HepG2 (cell line): ENCODE measurements around the gene APEX2. TPM values are rescaled to one million over a fixed set of nuclear protein-coding genes. Genes with fewer than 3 reads are reported as not detected.

Experiments used
- ATAC-seq: fragments of 200-7000 bp; cut with Tn5 transposase; 3 replicates; pipeline ENCODE4 v1.9.1; 2020; ENCODE audit warnings: mild to moderate bottlenecking, moderate library complexity
- BruUV-seq: library from RNA; stranded (reverse); fragments of 400-500 nt; replicated peaks from 2 replicates; lab custom pipeline; 2021; lab: Mats Ljungman, UMichigan
- CTCF ChIA-PET: fragments of 300-600 bp; formaldehyde crosslinking; extraction: SDS; loops from one replicate; lab custom pipeline; 2021; ENCODE audit warnings: low total read pairs, inconsistent platforms, low intra/inter-chr PET ratio; lab: Yijun Ruan, JAX
- POLR2A ChIA-PET: fragments of 350-600 bp; sonication (Branson Sonifier 250); formaldehyde crosslinking; loops from one replicate; lab custom pipeline; 2020; ENCODE audit warnings: antibody characterized with exemption, inconsistent platforms; lab: Yijun Ruan, JAX
- DNase-seq: peaks from one replicate; pipeline ENCODE4 v3.0.0-alpha.2; 2015; ENCODE audit warnings: low spot score
- FAIRE-seq: peaks from 3 replicates; lab custom pipeline; 2011; peaks lifted over from hg19 to GRCh38; lab: Jason Lieb, UNC
- H2AFZ ChIP-seq: one replicate; pipeline ENCODE4 v1.6.1; 2011; ENCODE audit warnings: low read length, inconsistent platforms
- H3K27ac ChIP-seq: fragments of 300-600 bp; 3 replicates; pipeline ENCODE4 v1.8.0; 2011; ENCODE audit warnings: mixed run types, mild to moderate bottlenecking, mixed read lengths, low read length, inconsistent platforms; ENCODE audit not compliant: insufficient read depth; ENCODE audit errors: extremely low read length
- H3K27me3 ChIP-seq, 2 experiments: fragments of 200-600 bp in 1 of 2; 2 replicates in 1 of 2; 3 replicates in 1 of 2; pipeline versions ENCODE4 v1.6.0 to v1.8.0; 2011; ENCODE audit warnings: low read length in 2 of 2, mild to moderate bottlenecking in 2 of 2, moderate library complexity in 2 of 2, inconsistent platforms in 1 of 2; ENCODE audit not compliant: insufficient read depth in 2 of 2, control insufficient read depth in 1 of 2
- H3K36me3 ChIP-seq, 2 experiments: fragments of 200-600 bp in 1 of 2; replicated peaks in 1 of 2; 2 replicates in 1 of 2; 3 replicates in 1 of 2; pipeline versions ENCODE4 v1.5.1 to v1.8.0; 2011; ENCODE audit warnings: low read length in 2 of 2, inconsistent platforms in 1 of 2; ENCODE audit not compliant: insufficient read depth in 2 of 2, control insufficient read depth in 1 of 2
- H3K4me1 ChIP-seq: 2 replicates; pipeline ENCODE4 v1.5.1; 2012; ENCODE audit warnings: low read length, inconsistent platforms; ENCODE audit not compliant: insufficient read depth
- H3K4me2 ChIP-seq: 2 replicates; pipeline ENCODE4 v1.6.0; 2011; ENCODE audit warnings: low read depth, low read length, inconsistent platforms
- H3K4me3 ChIP-seq, 3 experiments: fragments of 200-600 bp in 1 of 3; sonication (generic), shearing (Covaris generic) in 1 of 3; replicated peaks in 1 of 3; 2 replicates each; pipeline ENCODE4 v1.5.1; 2011 to 2016; ENCODE audit warnings: low read length in 3 of 3, inconsistent platforms in 2 of 3, low read depth in 2 of 3, mild to moderate bottlenecking in 2 of 3, control low read depth in 1 of 3, mixed read lengths in 1 of 3; ENCODE audit not compliant: insufficient read depth in 1 of 3
- H3K79me2 ChIP-seq: one replicate; pipeline ENCODE4 v1.6.1; 2011; ENCODE audit warnings: low read length, inconsistent platforms; ENCODE audit not compliant: insufficient read depth
- H3K9ac ChIP-seq: 2 replicates; pipeline ENCODE4 v1.6.0; 2011; ENCODE audit warnings: mild to moderate bottlenecking, low read depth, low read length, inconsistent platforms; ENCODE audit not compliant: insufficient read depth
- H3K9me3 ChIP-seq: 2 replicates; pipeline ENCODE4 v1.5.1; 2012; ENCODE audit warnings: mild to moderate bottlenecking, low read length
- H4K20me1 ChIP-seq: 2 replicates; pipeline ENCODE4 v1.6.0; 2011; ENCODE audit warnings: inconsistent platforms, mild to moderate bottlenecking, low read length, moderate library complexity; ENCODE audit not compliant: insufficient read depth
- HOXA7 ChIP-seq: sonication (generic); formaldehyde crosslinking; IDR thresholded peaks from 2 replicates; pipeline ENCODE4 v1.8.1; 2022; ENCODE audit warnings: mild to moderate bottlenecking, missing genetic modification reagents, moderate library complexity
- HOXA9 ChIP-seq: sonication (generic); formaldehyde crosslinking; IDR thresholded peaks from 2 replicates; pipeline ENCODE4 v1.8.1; 2022; ENCODE audit warnings: missing genetic modification reagents, mild to moderate bottlenecking, moderate library complexity, borderline replicate concordance
- MIER2 ChIP-seq: IDR thresholded peaks from 2 replicates; pipeline ENCODE4 v1.6.1; 2016; ENCODE audit warnings: missing biosample characterization, missing genetic modification reagents
- NPAS2 ChIP-seq: sonication (generic); formaldehyde crosslinking; IDR thresholded peaks from 2 replicates; pipeline ENCODE4 v1.8.0; 2022; ENCODE audit warnings: mild to moderate bottlenecking, missing genetic modification reagents, borderline replicate concordance
- PAF1 ChIP-seq: IDR thresholded peaks from 2 replicates; pipeline ENCODE4 v1.6.1; 2016; ENCODE audit warnings: missing genetic modification reagents, missing compliant biosample characterization
- TEAD2 ChIP-seq: sonication (generic); formaldehyde crosslinking; IDR thresholded peaks from 2 replicates; pipeline ENCODE4 v1.9.0; 2021; ENCODE audit warnings: missing genetic modification reagents
- TOE1 ChIP-seq: sonication (generic); formaldehyde crosslinking; IDR thresholded peaks from 2 replicates; pipeline ENCODE4 v1.4.0; 2020; ENCODE audit warnings: mild to moderate bottlenecking, missing genetic modification reagents
- ZFYVE20 ChIP-seq: sonication (generic); formaldehyde crosslinking; IDR thresholded peaks from 2 replicates; pipeline ENCODE4 v1.8.0; 2023; ENCODE audit warnings: low read depth, mild to moderate bottlenecking, moderate library complexity, missing genetic modification reagents, borderline replicate concordance
- ZNF136 ChIP-seq: sonication (generic); formaldehyde crosslinking; IDR thresholded peaks from 2 replicates; pipeline ENCODE4 v1.8.1; 2022; ENCODE audit warnings: low read depth, mild to moderate bottlenecking, moderate library complexity, missing genetic modification reagents
- ZNF256 ChIP-seq: sonication (generic); formaldehyde crosslinking; conservative IDR thresholded peaks from 2 replicates; pipeline ENCODE4 v1.4.0; 2020; ENCODE audit warnings: missing genetic modification reagents
- ZNF510 ChIP-seq: sonication (generic); formaldehyde crosslinking; IDR thresholded peaks from 2 replicates; pipeline ENCODE4 v1.4.0; 2020; ENCODE audit warnings: low read depth, mild to moderate bottlenecking, missing genetic modification reagents
- ZNF569 ChIP-seq: sonication (generic); formaldehyde crosslinking; IDR thresholded peaks from 2 replicates; pipeline ENCODE4 v1.5.0; 2020; ENCODE audit warnings: mild to moderate bottlenecking, missing genetic modification reagents, moderate library complexity, borderline replicate concordance
- ZNF607 ChIP-seq: sonication (generic); formaldehyde crosslinking; IDR thresholded peaks from 2 replicates; pipeline ENCODE4 v1.5.1; 2020; ENCODE audit warnings: missing genetic modification reagents, mild to moderate bottlenecking, borderline replicate concordance
- ZNF7 ChIP-seq: IDR thresholded peaks from 2 replicates; pipeline ENCODE4 v1.6.1; 2016; ENCODE audit warnings: missing biosample characterization, missing genetic modification reagents
- WGBS: methylation state at CpG from one replicate; pipeline ENCODE4 v1.1.6; 2017; ENCODE audit warnings: low lambda C conversion rate; 5-methylcytosine and 5-hydroxymethylcytosine counted together
- in situ Hi-C: cut with HindIII; loops from 2 replicates; pipeline ENCODE4 v1.10.0; 2017; ENCODE audit warnings: low pct_unique_long_range_greater_than_20kb; ENCODE audit not compliant: extremely low pct_ligation_motif_present
- intact Hi-C: fragments of 100-400 bp; cut with micrococcal nuclease; formaldehyde crosslinking; loops from one replicate; pipeline ENCODE4 v1.10.0; 2022; ENCODE audit not compliant: unreplicated experiment
- polyA plus RNA-seq, 8 experiments: library from polyadenylated mRNA; depleted of rRNA in 3 of 8; stranded (reverse) in 7 of 8; unstranded in 1 of 8; fragments of >200 nt; fragmentation: Illumina TruSeq in 4 of 8; extraction: Trizol in 4 of 8; gene quantifications; 2 replicates each; pipeline versions ENCODE4 v1.2.1 to v1.2.3, GENCODE V29; 2011 to 2016; ENCODE audit warnings: low read depth in 4 of 8, missing spikeins in 1 of 8, mixed read lengths in 1 of 8; ENCODE audit not compliant: insufficient read depth in 1 of 8
- total RNA-seq, 5 experiments: library from RNA; depleted of rRNA; stranded (reverse); fragments of >200 nt; fragmentation: Illumina TruSeq; extraction: Trizol; gene quantifications; 2 replicates each; pipeline ENCODE4 v1.2.3, GENCODE V29; 2016; ENCODE audit warnings: low read depth in 1 of 5
- TF ChIP-seq, protein P1 (sequence below): fragments of 450-650 bp; IDR thresholded peaks from 2 replicates; pipeline ENCODE4 v1.6.1; 2017
- TF ChIP-seq, protein P2 (sequence below): sonication (generic); formaldehyde crosslinking; IDR thresholded peaks from 2 replicates; pipeline ENCODE4 v1.4.0; 2020; ENCODE audit warnings: mild to moderate bottlenecking, missing genetic modification reagents
- TF ChIP-seq, protein P3 (sequence below): sonication (generic); formaldehyde crosslinking; IDR thresholded peaks from 2 replicates; pipeline ENCODE4 v1.4.0; 2020; ENCODE audit warnings: mild to moderate bottlenecking, missing genetic modification reagents, borderline replicate concordance

Gene APEX2
- total and polyA plus RNA-seq, 2 of the 13 experiments (the other 11 are each of a cell fraction or from before 2014, with no cell fraction given) = 12.7 to 17.8 TPM

DNA sequence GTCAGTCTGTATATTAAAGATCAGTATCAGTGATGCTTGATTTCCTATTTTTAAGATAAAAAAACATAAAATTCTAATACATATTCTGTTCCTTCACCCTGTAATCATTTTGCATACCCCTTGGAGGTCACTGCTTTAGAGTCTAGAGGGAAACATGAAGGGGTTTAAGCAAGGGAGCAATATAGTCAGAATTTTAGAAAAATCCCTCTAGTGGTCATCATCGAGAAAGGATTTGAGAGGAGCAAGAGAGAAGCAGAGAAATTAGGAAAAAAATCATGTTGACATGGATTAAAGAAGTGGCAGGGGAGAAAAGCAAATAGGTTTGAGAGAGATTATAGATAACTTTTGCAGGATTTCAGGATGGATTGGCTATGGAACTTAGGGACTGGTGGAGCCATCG lies 11.1 kb downstream of the APEX2 start:
- Histone ChIP-seq H4K20me1 (no peaks in the 10 kb centered on the region), H2AFZ (no peak overlapping the region), H3K4me3 (no peak overlapping the region), H3K36me3 (no peaks in the 10 kb centered on the region; a peak in 1 of 5 replicates), H3K27ac (no peak overlapping the region), H3K9ac (no peak overlapping the region), H3K27me3 (no peaks in the 10 kb centered on the region), H3K4me2 (no peak overlapping the region), H3K4me1 (peaks cover 26% of the 10 kb centered on the region), H3K79me2 (no peaks in the 10 kb centered on the region), H3K9me3 (no peaks in the 10 kb centered on the region)
- intact Hi-C loops = loop anchor here (2.0 kb wide), 1 partner anchor 120 kb away; no protein-coding TSS in a partner anchor
- in situ Hi-C loops = no loop called here
- ATAC-seq (no peak), FAIRE-seq (peak; percentile 8), DNase-seq (no peak)
- TF ChIP-seq, protein P1, sequence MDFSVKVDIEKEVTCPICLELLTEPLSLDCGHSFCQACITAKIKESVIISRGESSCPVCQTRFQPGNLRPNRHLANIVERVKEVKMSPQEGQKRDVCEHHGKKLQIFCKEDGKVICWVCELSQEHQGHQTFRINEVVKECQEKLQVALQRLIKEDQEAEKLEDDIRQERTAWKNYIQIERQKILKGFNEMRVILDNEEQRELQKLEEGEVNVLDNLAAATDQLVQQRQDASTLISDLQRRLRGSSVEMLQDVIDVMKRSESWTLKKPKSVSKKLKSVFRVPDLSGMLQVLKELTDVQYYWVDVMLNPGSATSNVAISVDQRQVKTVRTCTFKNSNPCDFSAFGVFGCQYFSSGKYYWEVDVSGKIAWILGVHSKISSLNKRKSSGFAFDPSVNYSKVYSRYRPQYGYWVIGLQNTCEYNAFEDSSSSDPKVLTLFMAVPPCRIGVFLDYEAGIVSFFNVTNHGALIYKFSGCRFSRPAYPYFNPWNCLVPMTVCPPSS = no peak
- no peak for TF ChIP-seq ZNF569
- TF ChIP-seq, protein P2, sequence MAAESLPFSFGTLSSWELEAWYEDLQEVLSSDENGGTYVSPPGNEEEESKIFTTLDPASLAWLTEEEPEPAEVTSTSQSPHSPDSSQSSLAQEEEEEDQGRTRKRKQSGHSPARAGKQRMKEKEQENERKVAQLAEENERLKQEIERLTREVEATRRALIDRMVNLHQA (CRISPR knock-in tag) = no peak
- no peak for TF ChIP-seq ZNF256 (CRISPR knock-in tag)
- TF ChIP-seq, protein P3, sequence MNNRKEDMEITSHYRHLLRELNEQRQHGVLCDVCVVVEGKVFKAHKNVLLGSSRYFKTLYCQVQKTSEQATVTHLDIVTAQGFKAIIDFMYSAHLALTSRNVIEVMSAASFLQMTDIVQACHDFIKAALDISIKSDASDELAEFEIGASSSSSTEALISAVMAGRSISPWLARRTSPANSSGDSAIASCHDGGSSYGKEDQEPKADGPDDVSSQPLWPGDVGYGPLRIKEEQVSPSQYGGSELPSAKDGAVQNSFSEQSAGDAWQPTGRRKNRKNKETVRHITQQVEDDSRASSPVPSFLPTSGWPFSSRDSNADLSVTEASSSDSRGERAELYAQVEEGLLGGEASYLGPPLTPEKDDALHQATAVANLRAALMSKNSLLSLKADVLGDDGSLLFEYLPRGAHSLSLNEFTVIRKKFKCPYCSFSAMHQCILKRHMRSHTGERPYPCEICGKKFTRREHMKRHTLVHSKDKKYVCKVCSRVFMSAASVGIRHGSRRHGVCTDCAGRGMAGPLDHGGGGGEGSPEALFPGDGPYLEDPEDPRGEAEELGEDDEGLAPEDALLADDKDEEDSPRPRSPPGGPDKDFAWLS (CRISPR knock-in tag) = no peak
- no peak for TF ChIP-seq TOE1
- TF ChIP-seq ZNF136 = no peak
- no peak for TF ChIP-seq ZFYVE20
- no peak for TF ChIP-seq HOXA7 (CRISPR knock-in tag)
- no peak for TF ChIP-seq HOXA9 (CRISPR knock-in tag)
- TF ChIP-seq ZNF607 (CRISPR knock-in tag) = no peak
- TF ChIP-seq MIER2 (CRISPR knock-in tag) = no peak
- TF ChIP-seq NPAS2 (CRISPR knock-in tag) = no peak
- no peak for TF ChIP-seq PAF1 (CRISPR knock-in tag)
- no peak for TF ChIP-seq TEAD2
- TF ChIP-seq ZNF510 (CRISPR knock-in tag) = no peak
- no peak for TF ChIP-seq ZNF7 (CRISPR knock-in tag)
- BruUV-seq = no TSS peak
- ChIA-PET POLR2A (interaction anchor here (4.3 kb wide), 1 partner anchor 12 kb away, joined by 21 read pairs; the partner anchor contains the start of gene APEX2), CTCF (interaction anchor here (1.1 kb wide), 1 partner anchor 120 kb away, joined by 6 read pairs; no protein-coding TSS in a partner anchor)
- WGBS = 47% methylated on average over 2 of the region's 2 CpGs
